HG02981 (cell line): ENCODE data around the gene NTM.
"Not testable (repeated sequence)": the region's sequence is repeated elsewhere in the genome, so short reads cannot be mapped to it uniquely, and the experiment has no call there.

ENCODE experiments used
- ATAC-seq: cut with Tn5 transposase; IDR thresholded peaks from one replicate; pipeline ENCODE4 v1.9.1; 2021; ENCODE audit warnings: mild to moderate bottlenecking, moderate library complexity; ENCODE audit not compliant: unreplicated experiment

The NTM gene

DNA sequence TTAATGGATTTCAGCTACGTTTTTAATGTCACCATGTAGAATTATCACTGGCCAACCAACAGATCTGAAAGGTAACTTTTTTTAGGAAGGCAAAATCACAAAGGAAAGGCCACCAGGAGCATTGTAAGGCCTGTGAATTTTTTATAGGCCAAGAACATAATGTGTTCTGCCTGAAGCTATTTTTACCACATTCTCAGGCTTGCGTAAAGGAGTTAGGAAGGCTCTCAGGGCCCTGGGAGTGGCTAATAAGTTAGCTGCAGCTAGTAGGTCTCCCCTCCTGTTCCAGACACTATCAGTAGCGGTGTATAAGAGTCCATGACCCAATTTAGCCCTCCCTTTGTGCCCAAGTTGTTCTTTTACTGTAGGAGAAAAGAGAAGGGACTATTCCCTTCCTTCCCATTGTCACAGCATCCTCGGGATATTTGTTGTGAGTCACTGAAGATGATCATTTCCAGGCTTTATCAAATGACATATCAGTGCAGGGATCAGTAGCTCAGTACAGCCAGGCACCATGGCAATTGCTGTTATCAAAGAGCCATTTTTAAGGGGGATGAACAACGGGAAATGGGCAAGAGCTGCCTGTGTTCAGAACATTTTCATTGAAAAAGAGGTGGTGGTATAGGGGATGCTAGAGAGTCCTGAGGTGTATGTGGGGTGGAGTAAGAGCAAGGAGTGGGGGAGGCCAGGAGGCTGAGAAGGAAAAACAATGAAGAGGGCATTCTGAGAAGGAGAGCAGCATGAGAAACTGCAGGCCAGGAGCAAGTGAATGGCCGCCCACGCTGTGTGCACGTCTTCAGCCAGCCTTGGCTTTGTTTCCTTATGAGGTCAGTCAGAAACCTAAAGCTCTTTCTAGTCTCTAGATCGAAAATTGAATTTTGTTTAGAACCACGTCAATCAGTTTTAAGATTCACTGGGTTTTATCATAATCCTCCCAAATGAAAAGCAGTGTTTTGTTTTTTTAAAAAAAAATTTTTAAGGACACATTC lies 940.3 kb downstream of the NTM start:
- ATAC-seq, result no peak

DNA sequence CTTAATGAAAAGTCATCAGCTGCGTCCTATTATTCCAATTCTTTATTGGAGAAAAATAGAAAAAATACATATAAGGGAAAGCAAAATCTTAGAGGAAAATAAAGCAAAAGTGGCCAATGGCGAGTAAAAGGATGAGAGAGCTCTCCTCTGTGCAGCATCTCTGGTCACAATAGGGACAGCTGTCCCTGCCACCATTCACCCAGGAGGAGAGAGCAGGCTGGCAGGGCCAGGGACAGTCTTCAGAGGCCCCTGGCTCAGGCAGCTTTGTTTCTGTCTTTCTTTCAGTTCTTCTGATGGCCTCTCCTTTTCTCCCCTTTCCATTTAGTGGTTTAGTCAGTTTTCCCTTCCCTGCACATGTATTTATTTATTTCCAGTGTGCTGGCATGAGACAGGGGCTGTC lies 941.3 kb downstream of the NTM start:
- ATAC-seq, result no peak

DNA sequence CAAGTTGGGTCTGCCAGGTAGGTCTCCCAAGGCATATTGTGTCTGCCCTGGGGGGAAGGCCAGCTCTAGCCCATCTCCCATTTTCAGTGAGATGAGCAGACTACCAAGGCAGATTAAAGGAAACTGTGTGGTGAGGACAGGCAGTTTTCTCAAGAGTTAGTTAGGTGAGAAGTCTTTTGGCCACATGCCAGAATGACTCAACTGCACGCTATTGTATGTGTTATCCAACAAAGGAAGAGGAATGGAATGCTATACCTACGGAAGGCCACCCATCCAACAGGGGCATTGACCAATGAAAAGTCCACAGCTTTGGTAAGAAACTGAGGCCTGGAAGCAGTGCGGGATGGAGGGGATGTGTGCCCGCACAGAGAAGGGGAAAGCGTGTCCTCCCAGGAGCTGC lies 941.7 kb downstream of the NTM start:
- no peak for ATAC-seq

DNA sequence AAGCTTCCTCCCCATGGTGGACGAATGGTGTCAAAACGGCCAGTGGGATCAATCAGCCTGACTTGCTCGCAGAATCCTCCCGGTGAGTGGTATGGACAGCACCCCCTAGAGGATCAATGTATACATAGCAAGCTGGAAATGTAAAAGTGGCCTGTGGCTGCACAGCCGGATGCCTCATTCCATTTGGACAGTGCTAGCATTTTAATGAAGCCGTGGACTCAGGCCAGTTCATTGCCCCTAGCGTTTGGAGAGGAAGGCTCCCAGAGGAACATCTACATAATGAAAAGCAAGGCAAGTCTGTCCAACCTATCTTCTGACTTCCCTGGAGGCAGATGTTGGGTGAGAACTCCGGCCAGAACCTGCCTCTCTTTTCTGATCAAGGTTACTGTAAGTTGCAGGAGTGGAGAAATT lies 942.3 kb downstream of the NTM start:
- ATAC-seq, result no peak

DNA sequence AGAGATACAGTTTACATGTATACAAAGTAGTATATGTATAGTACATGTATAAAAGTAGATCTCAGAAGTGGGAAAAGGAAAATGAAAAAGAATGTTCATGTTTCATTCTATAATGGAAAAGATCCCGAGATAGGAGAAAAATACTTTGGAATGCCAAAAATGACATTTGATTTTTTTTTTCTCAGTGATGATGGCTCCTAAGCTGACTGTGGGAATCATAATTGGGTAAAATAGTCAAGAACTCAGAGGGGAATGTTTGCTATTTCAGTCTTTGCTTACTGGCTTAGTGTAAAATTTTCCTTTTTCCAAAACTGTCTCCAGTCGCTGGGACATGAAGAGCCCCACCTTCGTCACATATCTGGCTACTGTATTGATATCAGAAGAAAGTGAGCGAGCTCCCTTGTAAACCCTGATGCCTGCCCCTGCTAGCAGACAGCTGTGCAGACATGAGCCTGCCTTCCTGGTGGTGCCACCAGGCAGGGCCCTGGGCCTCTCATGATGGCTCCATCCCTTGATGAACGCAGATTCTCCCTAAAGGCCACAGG lies 944.6 kb downstream of the NTM start:
- ATAC-seq, result no peak

DNA sequence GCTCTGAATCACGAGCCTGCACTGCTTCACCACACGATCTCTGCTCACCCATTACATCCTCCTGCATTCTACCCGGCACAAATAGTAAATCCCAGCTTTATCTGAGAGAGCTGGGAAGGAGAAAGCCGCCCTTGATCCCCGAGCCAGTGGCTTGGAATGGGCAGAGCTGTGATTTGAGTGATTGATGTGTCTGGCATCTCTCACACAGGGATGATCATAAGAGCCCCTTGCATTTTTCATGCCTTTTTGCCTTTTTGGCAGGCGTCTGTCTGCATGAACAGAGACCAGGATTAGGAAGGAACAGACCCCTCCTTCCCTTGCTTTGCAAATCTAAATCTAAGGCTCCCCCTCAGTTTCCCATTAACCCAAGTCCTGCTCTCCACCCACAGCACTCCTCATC lies 945.3 kb downstream of the NTM start:
- no peak for ATAC-seq

DNA sequence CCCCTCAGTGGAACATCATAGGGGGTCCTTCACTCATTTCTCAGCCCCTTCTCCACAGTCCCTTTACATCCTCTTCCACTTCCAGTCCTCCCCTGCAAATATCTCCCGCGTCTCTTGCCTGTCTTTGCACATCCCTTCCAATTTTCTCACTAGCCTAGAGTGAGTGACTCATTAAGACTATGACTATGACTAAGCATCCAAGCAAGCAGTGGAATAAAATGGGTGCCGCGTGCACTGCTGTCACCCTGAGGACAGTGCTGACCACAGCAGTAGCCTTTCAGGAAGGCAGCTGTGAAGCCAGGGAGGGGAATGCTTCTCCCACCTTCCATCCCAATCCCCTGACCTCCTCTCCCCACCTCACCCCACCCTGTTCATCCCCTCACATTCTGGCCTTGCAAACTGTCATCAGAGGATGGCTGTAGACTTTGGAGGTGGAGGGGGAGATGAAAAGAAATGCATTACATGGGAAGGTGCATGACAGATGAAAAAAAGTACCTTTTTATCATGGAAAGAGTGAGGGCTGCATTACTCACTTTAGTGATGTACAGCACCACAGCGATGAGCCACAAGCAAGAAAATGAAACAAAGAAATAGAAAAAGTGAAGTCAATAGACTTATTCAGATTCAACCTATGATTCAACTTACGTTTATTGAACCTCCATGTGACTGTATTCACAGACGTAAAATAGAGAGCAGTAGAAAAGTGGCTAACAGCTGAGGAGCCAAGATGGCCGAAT lies 948.2 kb downstream of the NTM start:
- ATAC-seq, result no peak

DNA sequence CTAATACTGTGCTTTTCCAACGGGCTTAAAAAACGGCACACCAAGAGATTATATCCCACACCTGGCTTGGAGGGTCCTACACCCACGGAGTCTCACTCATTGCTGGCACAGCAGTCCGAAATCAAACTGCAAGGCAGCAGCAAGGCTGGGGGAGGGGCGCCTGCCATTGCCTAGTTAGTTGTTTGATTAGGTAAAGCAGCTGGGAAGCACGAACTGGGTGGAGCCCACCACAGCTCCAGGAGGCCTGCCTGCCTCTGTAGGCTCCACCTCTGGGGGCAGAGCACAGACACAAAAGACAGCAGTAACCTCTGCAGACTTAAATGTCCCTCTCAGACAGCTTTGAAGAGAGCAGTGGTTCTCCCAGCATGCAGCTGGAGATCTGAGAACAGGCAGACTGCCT lies 949.0 kb downstream of the NTM start:
- ATAC-seq, result not testable (repeated sequence)

DNA sequence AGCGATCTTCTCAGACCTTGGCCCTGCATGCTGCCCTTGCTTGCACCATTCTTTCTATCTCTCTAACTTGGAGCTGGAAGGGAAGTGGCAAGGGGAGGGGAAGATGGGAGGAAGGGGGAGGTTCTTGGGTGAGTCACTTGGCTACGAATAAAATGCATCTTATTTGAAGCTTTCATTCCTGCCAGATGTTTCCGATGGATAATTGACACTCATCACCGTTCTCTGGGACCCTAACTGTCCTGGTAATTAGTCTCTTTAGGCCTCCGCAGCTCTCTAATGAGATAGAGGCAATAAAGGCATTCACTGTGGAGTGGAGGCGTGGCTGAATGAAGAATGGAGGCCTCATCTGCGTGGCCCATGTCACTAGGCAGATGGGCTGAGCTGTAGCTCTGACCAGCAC lies 960.1 kb downstream of the NTM start:
- no peak for ATAC-seq

DNA sequence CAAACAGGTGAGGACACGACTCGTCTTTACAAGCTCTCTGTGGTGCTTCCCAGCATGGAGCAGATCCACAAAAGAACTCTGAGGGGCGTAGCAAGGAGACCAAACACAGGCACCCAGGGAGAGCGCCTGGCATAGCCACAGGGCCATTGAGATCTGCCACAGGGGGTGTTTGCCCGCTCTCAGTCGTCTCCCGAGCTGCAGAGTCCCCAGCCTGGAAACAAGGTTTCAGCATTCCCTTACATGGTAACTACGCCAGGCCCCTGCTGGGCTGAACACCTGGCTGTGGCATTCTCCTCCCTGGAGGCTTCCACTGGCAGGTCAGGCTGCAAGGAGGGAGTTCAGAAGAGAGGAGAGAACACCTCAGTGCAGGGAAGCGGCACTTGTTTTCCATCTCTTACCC lies 962.1 kb downstream of the NTM start:
- ATAC-seq, result no peak

DNA sequence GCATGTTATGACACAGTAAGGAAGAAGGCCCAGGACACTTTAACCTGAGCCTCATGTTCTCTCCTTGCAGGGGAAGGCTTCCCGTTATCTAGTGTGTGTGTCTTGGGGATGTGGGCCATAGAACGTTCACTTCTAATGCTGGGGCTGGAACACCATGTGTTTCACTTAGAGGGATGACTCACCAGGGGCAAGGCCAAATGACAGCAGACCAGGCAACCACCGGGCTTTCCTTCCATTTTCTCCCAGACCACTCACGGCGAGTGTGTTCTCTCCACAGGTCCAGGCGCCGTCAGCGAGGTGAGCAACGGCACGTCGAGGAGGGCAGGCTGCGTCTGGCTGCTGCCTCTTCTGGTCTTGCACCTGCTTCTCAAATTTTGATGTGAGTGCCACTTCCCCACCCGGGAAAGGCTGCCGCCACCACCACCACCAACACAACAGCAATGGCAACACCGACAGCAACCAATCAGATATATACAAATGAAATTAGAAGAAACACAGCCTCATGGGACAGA lies 964.4 kb downstream of the NTM start:
- no peak for ATAC-seq

DNA sequence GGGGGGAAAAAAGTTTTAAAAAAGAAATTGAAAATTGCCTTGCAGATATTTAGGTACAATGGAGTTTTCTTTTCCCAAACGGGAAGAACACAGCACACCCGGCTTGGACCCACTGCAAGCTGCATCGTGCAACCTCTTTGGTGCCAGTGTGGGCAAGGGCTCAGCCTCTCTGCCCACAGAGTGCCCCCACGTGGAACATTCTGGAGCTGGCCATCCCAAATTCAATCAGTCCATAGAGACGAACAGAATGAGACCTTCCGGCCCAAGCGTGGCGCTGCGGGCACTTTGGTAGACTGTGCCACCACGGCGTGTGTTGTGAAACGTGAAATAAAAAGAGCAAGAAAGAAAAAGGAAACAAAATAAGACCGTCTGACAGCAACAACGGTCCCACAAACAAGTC lies 964.9 kb downstream of the NTM start:
- ATAC-seq, result no peak

DNA sequence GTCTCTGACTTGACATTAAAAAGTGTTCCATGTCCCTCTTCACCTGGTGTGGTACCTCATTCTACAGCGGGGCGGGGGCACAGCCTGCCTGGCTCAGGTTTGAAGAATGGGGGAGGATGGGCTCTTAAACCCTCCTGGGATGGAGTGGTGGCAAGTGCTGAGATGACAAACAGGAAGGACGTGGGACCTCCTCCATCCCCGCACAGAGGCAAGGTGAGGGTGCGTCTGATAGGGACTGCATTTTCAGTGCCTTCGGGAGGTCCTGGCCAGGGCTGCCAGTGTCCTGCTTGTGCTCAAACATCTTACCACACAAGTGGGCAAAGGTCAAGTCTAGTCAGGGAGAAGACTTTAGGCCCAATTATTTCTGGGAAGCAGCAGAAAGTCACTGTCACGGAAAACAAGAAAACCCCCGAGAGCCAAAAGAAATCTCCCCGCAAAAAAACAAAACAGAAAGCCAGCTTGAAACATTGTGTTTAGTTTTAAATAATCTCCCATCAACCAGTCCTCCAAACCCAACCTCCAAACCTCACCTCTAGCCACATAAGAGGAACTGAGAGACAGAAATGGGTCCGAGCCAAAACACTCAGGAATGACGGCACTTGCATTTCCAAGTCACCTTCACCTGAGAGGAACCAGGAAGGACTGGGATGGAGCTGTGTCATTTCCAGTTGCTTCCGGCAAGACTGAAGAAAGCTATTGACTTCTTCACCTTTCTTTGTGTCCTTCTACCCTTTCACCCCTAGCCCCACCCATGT lies 966.5 kb downstream of the NTM start:
- no peak for ATAC-seq

DNA sequence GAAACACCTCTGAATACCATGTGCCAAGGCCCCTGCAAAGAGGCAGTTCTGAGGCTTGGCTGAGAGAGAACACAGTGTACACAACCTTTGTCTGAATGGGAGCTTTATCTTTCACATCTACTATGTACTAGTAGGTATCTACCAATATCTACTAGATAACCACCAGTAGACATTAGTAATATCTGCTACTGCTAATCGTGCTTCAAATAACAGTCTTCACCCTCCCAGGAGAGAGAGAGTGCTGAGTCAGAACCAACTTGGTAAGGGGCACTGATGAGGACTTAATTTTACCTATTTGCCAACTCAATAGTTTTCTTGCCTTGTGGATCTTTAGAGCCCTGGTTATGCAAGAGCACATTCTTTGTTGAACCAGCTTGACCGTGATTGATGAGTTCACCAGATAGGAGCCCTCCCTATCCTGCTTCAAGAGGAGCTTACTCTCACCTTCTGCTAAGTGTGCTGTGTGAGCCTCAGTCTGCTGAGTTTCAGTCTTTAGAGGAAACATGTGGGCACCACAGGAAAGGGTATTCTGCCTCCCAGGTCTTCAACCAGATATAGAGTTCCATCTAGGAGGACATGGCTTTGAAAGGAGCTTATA lies 967.5 kb downstream of the NTM start:
- ATAC-seq, result no peak

DNA sequence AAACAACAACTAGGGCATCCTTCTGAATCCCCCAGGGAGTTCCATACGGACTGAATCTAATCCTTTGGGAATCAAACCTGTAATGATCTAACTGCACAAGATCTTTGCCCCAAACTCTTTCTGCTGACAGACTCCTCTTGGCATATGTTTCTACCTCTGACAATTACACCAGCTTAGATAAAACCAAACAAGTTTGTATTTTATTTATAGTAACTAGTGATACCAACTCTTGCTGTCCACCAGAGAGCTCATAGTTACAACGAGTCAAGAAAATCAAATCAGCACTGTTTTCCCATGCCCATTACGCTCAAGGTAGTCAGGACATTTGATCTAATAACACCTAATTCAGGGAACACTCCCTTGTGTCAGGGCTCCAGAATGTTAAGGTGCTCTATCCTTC lies 972.0 kb downstream of the NTM start:
- no peak for ATAC-seq

DNA sequence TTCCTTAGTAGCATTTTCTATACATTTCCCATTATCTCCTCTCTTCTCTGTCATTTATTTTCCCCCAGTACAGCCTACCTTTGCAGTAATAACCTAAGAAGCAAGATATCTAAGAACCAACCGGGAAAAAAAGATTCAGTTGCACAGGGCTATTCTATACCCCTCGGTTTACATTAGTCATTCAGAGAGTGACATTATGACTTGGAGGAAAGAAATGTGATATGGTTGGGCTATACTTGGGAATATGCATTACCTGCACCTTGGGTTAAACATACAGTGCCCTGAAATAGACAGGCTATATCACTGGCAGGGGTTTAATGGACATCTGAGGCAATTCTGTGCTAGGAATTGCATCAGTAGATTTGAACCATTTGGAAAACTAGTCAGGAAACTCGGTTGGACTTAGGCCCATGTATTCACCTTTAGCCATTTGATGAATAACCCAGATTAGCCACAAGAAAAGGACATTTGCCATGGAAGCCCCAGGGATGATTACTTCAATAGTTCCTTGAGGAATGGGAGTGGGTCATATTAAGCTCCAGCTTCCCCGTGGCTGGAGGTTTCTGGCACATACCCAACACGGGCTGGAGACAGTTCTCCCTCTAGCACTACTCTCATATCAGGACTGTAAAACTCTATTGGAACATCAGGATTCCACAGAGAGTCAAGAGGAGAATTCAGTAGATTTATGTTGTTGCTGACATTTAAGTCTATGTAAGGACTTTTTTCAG lies 973.2 kb downstream of the NTM start:
- ATAC-seq, result no peak

DNA sequence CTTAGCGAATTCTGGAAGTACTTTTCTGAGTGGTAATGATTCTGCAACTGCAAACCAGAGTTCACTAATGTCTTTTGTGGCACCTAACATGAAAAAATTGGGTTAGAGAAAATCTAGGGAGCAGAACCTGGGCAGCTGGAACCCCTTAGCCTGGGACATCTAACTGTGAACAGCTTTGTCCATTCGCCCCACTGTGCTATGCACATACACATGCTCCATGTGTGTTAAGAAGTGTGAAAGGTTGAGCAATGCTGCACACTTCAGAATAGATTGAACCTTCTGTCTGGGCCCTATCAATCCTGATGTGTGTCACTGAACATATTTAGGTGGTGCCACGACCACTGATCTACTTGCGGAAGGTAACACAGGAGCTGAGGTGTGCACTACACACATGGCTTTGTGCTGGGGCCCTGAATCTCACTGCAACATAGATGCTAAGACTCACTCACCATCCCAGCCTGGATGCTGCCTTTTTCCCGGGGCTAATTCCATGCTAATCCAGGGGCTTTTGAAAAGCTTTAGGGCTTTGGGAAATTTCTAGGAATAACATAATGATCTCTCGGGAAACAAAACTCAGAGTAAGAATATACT lies 976.2 kb downstream of the NTM start:
- ATAC-seq, result no peak

DNA sequence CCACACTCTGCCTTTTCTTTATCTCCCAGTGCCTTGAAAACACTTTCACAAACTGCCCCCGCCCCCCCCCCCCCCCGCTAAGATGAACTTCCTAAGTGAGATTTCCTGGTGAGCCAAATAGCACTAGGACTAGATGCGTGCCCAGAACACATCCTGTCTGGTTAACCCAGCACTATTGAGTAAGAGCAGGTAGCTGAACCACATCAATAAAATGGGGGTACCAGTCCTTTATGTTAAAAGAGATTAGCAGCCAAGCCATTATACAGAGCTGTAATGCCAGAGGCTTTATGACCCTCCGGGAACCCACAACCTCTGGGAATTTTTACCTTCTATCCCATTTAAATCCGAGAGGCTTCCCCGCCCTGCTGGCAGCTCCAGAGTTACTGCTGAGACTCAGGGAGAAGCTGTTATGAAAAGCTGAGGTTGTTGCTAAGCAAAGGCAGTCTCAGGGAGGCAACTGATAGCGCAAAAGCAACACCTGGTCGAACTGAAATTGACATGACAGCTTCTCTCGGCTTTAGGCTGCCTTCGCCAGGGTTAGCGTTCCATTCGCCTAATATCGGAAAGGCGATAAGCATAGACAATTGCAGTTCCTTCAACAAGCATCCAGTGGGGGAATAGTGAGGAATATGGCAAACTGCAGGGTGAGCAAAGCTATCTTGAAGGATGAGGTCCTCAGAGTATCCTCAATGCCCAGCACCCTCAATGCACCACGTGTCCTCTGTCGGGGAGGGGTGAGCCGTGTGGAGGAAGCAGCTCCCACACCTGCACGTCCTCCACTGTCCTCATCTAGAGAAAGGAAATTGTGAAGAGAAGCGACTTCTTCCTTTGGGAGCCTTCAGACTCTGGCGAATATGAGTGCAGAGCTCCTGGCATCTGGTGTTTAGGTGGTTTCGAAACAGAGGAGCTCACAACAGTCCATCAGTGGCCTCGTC lies 977.0 kb downstream of the NTM start:
- ATAC-seq, result no peak
